A673 (cell line): ENCODE measurements around the gene KRT86. TPM values are rescaled to one million over a fixed set of nuclear protein-coding genes. Genes with fewer than 3 reads are reported as not detected.

Experiments used
- BruUV-seq: library from RNA; stranded (reverse); fragments of 400-500 nt; replicated peaks from 2 replicates; lab custom pipeline; 2021; lab: Mats Ljungman, UMichigan
- CTCF ChIA-PET: fragments of 300-600 bp; sonication (Branson Sonifier 250); formaldehyde crosslinking; loops from one replicate; lab custom pipeline; 2022; ENCODE audit warnings: antibody characterized with exemption; lab: Charles Lee
- POLR2A ChIA-PET: fragments of 300-600 bp; sonication (Branson Sonifier 250); formaldehyde crosslinking; loops from one replicate; lab custom pipeline; 2022; ENCODE audit warnings: antibody characterized with exemption; ENCODE audit not compliant: low non-redundant PET; lab: Charles Lee
- DNase-seq: peaks from one replicate; pipeline ENCODE4 v3.0.0-alpha.2; 2015; ENCODE audit warnings: low spot score
- H3K27ac ChIP-seq: fragments of 200-600 bp; sonication (generic); 2 replicates; pipeline ENCODE4 v1.5.1; 2016; ENCODE audit warnings: mixed run types, low read depth, mild to moderate bottlenecking, mixed read lengths, antibody characterized with exemption, low read length; ENCODE audit not compliant: poor library complexity, severe bottlenecking
- H3K27me3 ChIP-seq: fragments of 200-600 bp; sonication (generic); replicated peaks from 2 replicates; pipeline ENCODE4 v1.6.1; 2017; ENCODE audit warnings: mixed run types, low read depth, mild to moderate bottlenecking, mixed read lengths, antibody characterized with exemption, low read length; ENCODE audit not compliant: insufficient read depth, poor library complexity
- H3K36me3 ChIP-seq: fragments of 200-600 bp; sonication (generic); 2 replicates; pipeline ENCODE4 v1.6.1; 2016; ENCODE audit warnings: mixed run types, mild to moderate bottlenecking, mixed read lengths, antibody characterized with exemption, low read length; ENCODE audit not compliant: insufficient read depth, poor library complexity, severe bottlenecking
- H3K4me1 ChIP-seq: fragments of 200-600 bp; sonication (generic); 2 replicates; pipeline ENCODE4 v1.6.1; 2017; ENCODE audit warnings: mixed run types, mild to moderate bottlenecking, mixed read lengths, antibody characterized with exemption, low read length; ENCODE audit not compliant: insufficient read depth, poor library complexity, severe bottlenecking
- H3K4me3 ChIP-seq: fragments of 200-600 bp; sonication (generic); 2 replicates; pipeline ENCODE4 v1.5.1; 2016; ENCODE audit warnings: low read depth, mixed run types, mild to moderate bottlenecking, mixed read lengths, low read length; ENCODE audit not compliant: poor library complexity, severe bottlenecking
- H3K9me3 ChIP-seq: fragments of 200-600 bp; sonication (generic); 2 replicates; pipeline ENCODE4 v1.6.1; 2016; ENCODE audit warnings: mixed run types, low read depth, mild to moderate bottlenecking, mixed read lengths, antibody characterized with exemption, low read length; ENCODE audit not compliant: poor library complexity, severe bottlenecking
- EZH2 ChIP-seq: fragments of 200-600 bp; sonication (generic); IDR thresholded peaks from 2 replicates; pipeline ENCODE4 v1.6.1; 2017; ENCODE audit warnings: borderline replicate concordance, low read depth, mild to moderate bottlenecking, mixed read lengths, antibody characterized with exemption, low read length; ENCODE audit not compliant: poor library complexity, severe bottlenecking
- intact Hi-C: fragments of 100-400 bp; cut with micrococcal nuclease; formaldehyde crosslinking; loops from one replicate; pipeline ENCODE4 v1.10.0; 2022; ENCODE audit not compliant: unreplicated experiment
- total RNA-seq: library from RNA; stranded (reverse); gene quantifications from 2 replicates; pipeline ENCODE4 v1.2.3, GENCODE V29; 2021
- TF ChIP-seq, protein P1 (sequence below): fragments of 300-800, 200-600 bp; sonication (generic); conservative IDR thresholded peaks from 2 replicates; pipeline ENCODE4 v1.5.1; 2017; ENCODE audit warnings: low read depth, mild to moderate bottlenecking, antibody characterized with exemption, low read length, moderate library complexity, mixed read lengths

The KRT86 gene
- total RNA-seq, 1 experiment from 2014 or later: not detected

DNA sequence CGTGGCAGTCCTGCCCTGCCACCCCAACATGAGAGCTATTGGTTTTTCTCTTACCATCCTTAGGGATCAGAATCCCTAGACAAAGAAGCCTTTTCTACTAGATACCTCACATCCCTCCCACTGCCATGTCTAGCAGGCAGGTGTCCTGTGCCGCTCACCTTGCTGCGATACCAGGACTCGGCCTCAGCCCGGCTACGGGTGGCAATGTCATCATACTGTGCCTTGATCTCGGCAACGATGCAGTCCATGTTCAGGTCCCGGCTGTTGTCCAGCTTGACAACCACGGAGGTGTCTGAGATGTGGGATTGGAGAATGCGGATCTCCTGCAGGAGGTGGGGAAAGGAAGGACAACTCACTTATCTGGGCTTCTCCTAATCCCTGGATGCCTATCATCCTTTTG is 42.3 kb downstream of the KRT86 start:
- H3K27me3 ChIP-seq: peaks cover 2% of the 10 kb centered on the region
- H3K4me1 ChIP-seq: no peaks in the 10 kb centered on the region
- no peaks in the 10 kb centered on the region for H3K36me3 ChIP-seq
- TF ChIP-seq, protein P1, sequence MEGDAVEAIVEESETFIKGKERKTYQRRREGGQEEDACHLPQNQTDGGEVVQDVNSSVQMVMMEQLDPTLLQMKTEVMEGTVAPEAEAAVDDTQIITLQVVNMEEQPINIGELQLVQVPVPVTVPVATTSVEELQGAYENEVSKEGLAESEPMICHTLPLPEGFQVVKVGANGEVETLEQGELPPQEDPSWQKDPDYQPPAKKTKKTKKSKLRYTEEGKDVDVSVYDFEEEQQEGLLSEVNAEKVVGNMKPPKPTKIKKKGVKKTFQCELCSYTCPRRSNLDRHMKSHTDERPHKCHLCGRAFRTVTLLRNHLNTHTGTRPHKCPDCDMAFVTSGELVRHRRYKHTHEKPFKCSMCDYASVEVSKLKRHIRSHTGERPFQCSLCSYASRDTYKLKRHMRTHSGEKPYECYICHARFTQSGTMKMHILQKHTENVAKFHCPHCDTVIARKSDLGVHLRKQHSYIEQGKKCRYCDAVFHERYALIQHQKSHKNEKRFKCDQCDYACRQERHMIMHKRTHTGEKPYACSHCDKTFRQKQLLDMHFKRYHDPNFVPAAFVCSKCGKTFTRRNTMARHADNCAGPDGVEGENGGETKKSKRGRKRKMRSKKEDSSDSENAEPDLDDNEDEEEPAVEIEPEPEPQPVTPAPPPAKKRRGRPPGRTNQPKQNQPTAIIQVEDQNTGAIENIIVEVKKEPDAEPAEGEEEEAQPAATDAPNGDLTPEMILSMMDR: no peak
- no peak for TF ChIP-seq EZH2
- ChIA-PET CTCF (no interaction called here), POLR2A (no interaction called here)
- BruUV-seq: no TSS peak
- intact Hi-C loops: no loop called here
- no peak overlapping the region for H3K27ac ChIP-seq
- H3K4me3 ChIP-seq: no peak overlapping the region
- DNase-seq: no peak
- no peaks in the 10 kb centered on the region for H3K9me3 ChIP-seq

- Histone ChIP-seq H3K4me3 (no peak overlapping the region), H3K4me1 (no peaks in the 10 kb centered on the region), H3K9me3 (no peaks in the 10 kb centered on the region), H3K27me3 (no peaks in the 10 kb centered on the region), H3K36me3 (no peaks in the 10 kb centered on the region), H3K27ac (no peak overlapping the region)
- no peak for DNase-seq
- POLR2A ChIA-PET: no interaction called here
- no TSS peak for BruUV-seq
- TF ChIP-seq EZH2: no peak
- TF ChIP-seq, protein P1: no peak
- CTCF ChIA-PET: no interaction called here
- intact Hi-C loops: no loop called here
These were observed 43.1 kb downstream of the KRT86 start for GRCh38 chr12:52317468-52318052.

GRCh38 chr12:52318241-52318990 is 44.0 kb downstream of the KRT86 start:
- intact Hi-C loops: no loop called here
- Histone ChIP-seq H3K4me3 (no peak overlapping the region), H3K9me3 (no peaks in the 10 kb centered on the region), H3K4me1 (no peaks in the 10 kb centered on the region), H3K27me3 (no peaks in the 10 kb centered on the region), H3K27ac (no peak overlapping the region), H3K36me3 (no peaks in the 10 kb centered on the region)
- no peak for DNase-seq
- ChIA-PET CTCF (interaction anchor here (0.7 kb wide), 1 partner anchor 9 kb away, joined by 3 read pairs; no protein-coding TSS in a partner anchor), POLR2A (no interaction called here)
- no TSS peak for BruUV-seq
- TF ChIP-seq EZH2: no peak
- TF ChIP-seq, protein P1: no peak
